Central memory CD8-positive, alpha-beta T cell (primary cell): ENCODE data around the gene PLD5.

Experiments
- ATAC-seq: fragments of 150-1000 bp; cut with Tn5 transposase; replicated peaks from 2 replicates; pipeline ENCODE4 v1.10.0; 2022; ENCODE audit warnings: mild to moderate bottlenecking, moderate FRiP score, moderate number of reproducible peaks; ENCODE audit not compliant: poor library complexity, severe bottlenecking; ENCODE audit errors: extremely low read depth
- DNase-seq, 2 donors: peaks; one replicate each; pipeline ENCODE4 v3.0.0; 2021; ENCODE audit warnings: low spot score in 2 of 2
- H3K27ac Mint-ChIP-seq: one replicate; pipeline ENCODE4 v1.8.0; 2022; ENCODE audit warnings: low read depth, mild to moderate bottlenecking, moderate library complexity, mixed read lengths
- H3K27me3 Mint-ChIP-seq: one replicate; pipeline ENCODE4 v1.8.0; 2022; ENCODE audit warnings: mixed read lengths
- H3K36me3 Mint-ChIP-seq: one replicate; pipeline ENCODE4 v1.8.0; 2022; ENCODE audit warnings: mild to moderate bottlenecking, moderate library complexity, mixed read lengths; ENCODE audit not compliant: insufficient read depth
- H3K4me1 Mint-ChIP-seq: one replicate; pipeline ENCODE4 v1.8.0; 2022; ENCODE audit warnings: mixed read lengths
- H3K4me3 Mint-ChIP-seq: one replicate; pipeline ENCODE4 v1.8.0; 2022; ENCODE audit warnings: mild to moderate bottlenecking, moderate library complexity, mixed read lengths
- H3K9me3 Mint-ChIP-seq: one replicate; pipeline ENCODE4 v1.8.0; 2022; ENCODE audit warnings: mixed read lengths

Gene PLD5

DNA sequence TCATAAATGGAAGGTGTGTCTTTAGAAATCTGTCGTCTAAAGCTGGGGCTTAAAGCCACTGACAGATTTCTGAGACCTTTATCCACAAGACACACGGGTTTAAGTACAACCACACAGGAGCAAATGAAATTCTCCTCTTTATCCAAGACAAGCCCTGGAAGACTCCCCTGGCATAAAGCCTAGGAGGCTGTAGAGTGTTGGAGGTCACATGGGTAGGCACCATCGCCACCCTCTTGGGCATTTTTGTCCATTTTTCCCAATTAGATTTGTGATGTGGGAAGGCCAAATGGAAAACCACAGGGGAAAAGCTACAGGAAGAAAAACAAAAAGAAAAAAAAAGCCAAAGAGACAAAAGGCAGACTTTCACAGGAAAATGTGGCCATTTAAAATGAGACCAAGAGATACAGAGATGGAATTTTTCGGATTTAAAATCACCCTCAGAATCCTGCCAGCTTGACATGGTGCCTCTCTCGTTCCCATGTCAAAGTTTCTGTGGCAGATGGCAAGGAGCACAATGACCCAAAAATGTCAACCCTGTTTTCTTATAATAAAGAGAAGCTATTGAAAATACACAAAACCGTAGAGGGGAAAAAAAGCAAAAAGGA lies 91.9 kb downstream of the PLD5 start:
- peaks cover 2% of the 10 kb centered on the region for H3K36me3 Mint-ChIP-seq

DNA sequence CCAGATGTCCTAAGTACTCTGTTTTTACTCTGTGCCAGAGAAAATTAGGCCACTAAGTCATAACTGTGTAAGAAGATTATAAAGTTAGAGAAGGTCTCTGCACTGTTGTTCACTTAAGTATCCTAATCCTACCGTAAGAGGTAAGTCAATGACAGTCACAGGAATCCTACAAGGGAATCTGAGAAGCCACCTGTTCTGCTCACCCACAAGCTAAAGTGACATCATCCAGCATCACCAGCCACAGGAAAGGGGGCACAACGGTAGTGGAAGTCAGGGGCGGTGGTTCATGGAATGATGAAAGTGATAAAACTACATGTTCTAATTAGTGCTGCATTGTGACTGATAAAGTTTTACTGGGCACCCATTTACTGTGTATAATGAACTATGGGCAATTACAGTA lies 92.7 kb downstream of the PLD5 start:
- no peak for ATAC-seq
- H3K27ac Mint-ChIP-seq = no peak overlapping the region
- no peak for DNase-seq
- H3K27me3 Mint-ChIP-seq = peaks cover 25% of the 10 kb centered on the region
- no peaks in the 10 kb centered on the region for H3K4me1 Mint-ChIP-seq
- no peak overlapping the region for H3K4me3 Mint-ChIP-seq
- peaks cover 2% of the 10 kb centered on the region for H3K36me3 Mint-ChIP-seq
- peaks cover 13% of the 10 kb centered on the region for H3K9me3 Mint-ChIP-seq

More for the DNA sequence above, 91.9 kb downstream of the PLD5 start:
- peaks cover 25% of the 10 kb centered on the region for H3K27me3 Mint-ChIP-seq
- H3K4me3 Mint-ChIP-seq = no peak overlapping the region
- DNase-seq (no peak), ATAC-seq (no peak)
- no peak overlapping the region for H3K27ac Mint-ChIP-seq
- peaks cover 13% of the 10 kb centered on the region for H3K9me3 Mint-ChIP-seq
- no peaks in the 10 kb centered on the region for H3K4me1 Mint-ChIP-seq

DNA sequence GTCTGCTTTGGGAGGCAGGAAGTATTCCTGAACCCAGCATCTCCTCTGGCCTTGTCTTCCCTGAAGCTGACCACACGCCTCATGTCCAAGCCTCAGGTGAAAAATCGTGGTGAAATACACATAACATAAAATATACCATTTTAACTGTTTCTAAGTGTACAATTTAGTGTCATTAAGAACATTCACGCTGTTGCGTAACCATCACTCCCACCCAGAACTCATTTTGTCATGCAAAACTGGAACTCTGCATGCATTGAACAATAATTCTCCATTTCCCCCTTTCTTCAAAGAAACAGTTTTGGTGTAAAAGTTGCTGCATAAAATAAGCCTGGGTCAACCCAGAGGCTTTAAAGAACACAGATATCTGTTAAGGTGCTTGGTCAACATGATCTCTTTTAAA lies 93.5 kb downstream of the PLD5 start:
- Mint-ChIP-seq H3K4me3 (no peak overlapping the region), H3K27me3 (peaks cover 25% of the 10 kb centered on the region), H3K36me3 (peaks cover 2% of the 10 kb centered on the region), H3K27ac (no peak overlapping the region), H3K9me3 (peaks cover 13% of the 10 kb centered on the region), H3K4me1 (no peaks in the 10 kb centered on the region)
- no peak for DNase-seq
- no peak for ATAC-seq

DNA sequence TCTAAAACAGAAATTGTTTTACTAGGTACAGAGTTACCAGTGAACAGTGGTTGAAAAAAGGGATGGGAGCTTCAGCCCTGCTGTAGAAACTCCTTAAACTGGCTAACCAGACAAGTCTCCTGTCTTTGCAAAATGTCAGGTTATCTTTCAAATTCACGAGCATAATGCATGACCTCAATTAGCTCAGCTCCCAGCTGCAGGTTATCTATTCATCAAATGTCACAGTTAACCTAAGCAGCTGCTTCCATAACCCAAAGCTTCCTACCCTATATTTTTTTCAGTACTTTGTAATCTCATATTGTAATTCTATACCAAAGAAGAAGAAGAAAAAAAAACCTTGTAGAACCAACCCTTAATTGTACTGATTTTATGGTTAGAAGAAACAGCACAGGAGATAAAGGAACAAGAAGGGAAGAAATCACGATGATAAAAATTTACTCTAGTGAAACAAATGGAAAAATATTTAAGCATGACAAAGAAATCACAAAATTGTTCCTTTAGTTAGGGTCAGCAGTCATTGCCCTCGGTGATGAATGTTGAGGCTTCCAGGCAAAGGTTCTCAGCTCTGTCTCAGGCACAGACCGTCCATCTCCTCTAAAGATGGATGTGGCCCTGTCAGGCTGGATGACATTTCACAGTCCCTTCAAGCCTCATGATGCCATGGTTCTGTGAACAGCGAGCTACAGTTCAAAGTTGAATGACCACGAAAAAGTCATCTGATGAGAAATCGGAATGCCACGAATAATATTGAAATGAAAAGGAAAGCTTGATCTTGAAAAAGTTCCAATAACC lies 95.9 kb downstream of the PLD5 start:
- Mint-ChIP-seq H3K27ac (no peak overlapping the region), H3K4me1 (no peaks in the 10 kb centered on the region), H3K36me3 (no peaks in the 10 kb centered on the region), H3K9me3 (peaks cover 13% of the 10 kb centered on the region), H3K27me3 (peaks cover 16% of the 10 kb centered on the region), H3K4me3 (no peak overlapping the region)
- no peak for DNase-seq
- ATAC-seq = no peak

DNA sequence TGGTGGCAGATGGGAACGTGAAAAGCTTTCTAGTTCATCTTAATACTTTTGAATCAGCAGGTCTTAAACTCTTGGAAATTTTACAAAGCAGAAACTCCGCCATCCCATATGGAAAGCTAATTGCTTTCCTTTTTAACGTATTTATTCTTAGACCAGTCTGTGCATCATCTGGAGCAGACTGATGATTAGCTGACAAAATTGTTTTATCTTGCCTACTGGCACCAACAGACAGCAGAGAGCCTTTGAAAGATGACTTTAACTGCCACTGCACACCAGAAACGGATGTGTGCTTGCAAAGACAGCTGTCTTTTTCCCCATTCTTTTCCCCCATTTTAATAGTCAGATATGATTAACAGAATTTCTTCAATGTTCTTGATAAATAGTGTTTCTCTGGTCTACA lies 97.0 kb downstream of the PLD5 start:
- H3K27me3 Mint-ChIP-seq = peaks cover 10% of the 10 kb centered on the region
- no peak overlapping the region for H3K4me3 Mint-ChIP-seq
- peaks cover 13% of the 10 kb centered on the region for H3K9me3 Mint-ChIP-seq

DNA sequence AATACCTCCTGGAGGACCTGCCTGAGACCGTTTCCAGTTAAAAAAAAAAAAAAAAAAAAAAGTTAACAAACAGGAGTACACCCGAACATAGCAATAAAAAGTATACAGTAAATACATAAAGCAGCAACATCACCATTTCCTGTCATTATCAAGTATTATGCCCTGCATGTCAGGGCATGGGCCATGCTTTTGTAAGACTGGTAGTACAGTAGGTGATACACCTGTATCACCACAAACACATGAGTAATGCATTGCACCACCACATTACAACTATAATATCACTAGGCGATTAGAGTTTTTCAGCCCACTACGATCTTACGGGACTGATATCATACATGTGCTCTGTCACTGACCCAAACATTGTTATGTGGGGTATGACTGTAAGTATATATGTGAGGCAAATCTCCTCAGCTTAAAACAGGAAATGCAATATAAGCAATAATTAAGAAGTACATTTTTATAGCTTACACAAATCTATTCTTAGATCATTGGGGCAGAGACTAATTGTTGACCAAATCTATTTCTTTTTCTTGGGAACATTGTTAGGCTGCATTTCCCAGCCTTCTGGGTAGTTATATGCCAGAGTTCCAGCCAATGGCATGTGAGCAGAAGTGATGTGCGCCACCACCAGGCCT lies 98.1 kb downstream of the PLD5 start:
- Mint-ChIP-seq H3K27ac (no peak overlapping the region), H3K9me3 (peaks cover 10% of the 10 kb centered on the region), H3K36me3 (no peaks in the 10 kb centered on the region), H3K4me1 (no peaks in the 10 kb centered on the region), H3K27me3 (peaks cover 2% of the 10 kb centered on the region), H3K4me3 (no peak overlapping the region)
- ATAC-seq = no peak
- no peak for DNase-seq

More for the DNA sequence above, 97.0 kb downstream of the PLD5 start:
- Mint-ChIP-seq H3K36me3 (no peaks in the 10 kb centered on the region), H3K4me1 (no peaks in the 10 kb centered on the region), H3K27ac (no peak overlapping the region)
- ATAC-seq (no peak), DNase-seq (no peak)

DNA sequence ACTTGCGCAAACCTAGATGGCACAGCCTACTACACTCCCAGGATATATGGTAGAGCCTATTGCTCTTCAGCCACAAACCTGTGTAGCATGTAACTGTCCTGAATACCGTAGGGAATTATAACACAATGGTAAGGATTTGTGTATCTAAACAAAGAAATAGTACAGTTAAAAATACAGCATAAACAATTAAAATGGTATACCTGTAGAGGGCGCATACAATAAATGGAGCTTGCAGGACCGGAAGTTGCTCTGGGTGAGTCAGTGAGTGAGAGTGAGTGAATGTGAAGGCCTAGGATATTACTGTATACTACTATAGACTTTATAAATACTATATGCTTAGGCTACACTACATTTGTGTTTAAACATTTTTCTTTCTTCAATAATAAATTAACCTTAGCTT lies 99.3 kb downstream of the PLD5 start:
- Mint-ChIP-seq H3K36me3 (no peaks in the 10 kb centered on the region), H3K9me3 (no peaks in the 10 kb centered on the region), H3K27ac (no peak overlapping the region), H3K27me3 (no peaks in the 10 kb centered on the region), H3K4me1 (no peaks in the 10 kb centered on the region), H3K4me3 (no peak overlapping the region)
- no peak for ATAC-seq
- DNase-seq = no peak

DNA sequence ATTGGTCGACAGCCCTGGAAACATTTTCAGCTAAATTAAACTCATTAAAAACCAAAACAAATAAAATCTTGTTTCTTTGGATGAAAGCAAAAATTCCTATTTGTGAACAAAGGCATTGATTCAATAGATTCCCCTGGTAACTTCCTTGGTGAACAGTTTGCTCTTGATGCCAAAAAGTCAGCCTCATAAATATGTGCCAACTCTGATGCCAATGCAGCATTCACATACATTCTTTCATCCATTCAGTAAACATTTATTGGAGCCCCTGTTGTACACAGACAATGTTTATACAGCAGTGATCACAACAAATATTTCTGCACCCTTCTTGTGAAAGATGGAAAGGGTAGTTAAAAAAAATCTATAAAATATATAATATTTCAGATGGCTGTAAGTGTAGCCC lies 107.8 kb downstream of the PLD5 start:
- ATAC-seq (no peak), DNase-seq (no peak)
- Mint-ChIP-seq H3K27me3 (no peaks in the 10 kb centered on the region), H3K27ac (no peak overlapping the region), H3K4me1 (no peaks in the 10 kb centered on the region), H3K4me3 (no peak overlapping the region), H3K9me3 (no peaks in the 10 kb centered on the region), H3K36me3 (no peaks in the 10 kb centered on the region)

DNA sequence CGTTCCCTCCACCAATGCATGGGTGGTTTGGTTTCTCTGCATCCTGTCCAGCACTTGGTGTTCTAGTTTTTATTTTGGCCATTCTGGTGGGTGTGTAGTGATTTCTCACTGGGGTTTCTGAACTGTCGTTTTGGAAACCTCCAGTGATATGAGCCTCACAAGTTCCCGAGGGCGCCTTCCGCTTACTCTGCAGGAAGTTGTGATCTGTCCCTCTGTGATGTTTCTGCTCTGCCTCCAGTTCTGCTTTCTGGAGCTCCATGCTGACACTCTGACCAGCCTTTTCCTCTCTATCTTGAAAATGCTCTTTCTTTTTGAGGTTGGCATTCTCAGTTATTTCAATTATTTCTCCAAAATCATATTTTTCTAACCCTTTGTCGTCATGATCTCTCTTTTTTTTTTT lies 111.6 kb downstream of the PLD5 start:
- H3K36me3 Mint-ChIP-seq = no peaks in the 10 kb centered on the region
- H3K4me1 Mint-ChIP-seq = no peaks in the 10 kb centered on the region
- peaks cover 6% of the 10 kb centered on the region for H3K9me3 Mint-ChIP-seq
- no peak overlapping the region for H3K27ac Mint-ChIP-seq
- DNase-seq = no peak
- ATAC-seq = no peak
- no peaks in the 10 kb centered on the region for H3K27me3 Mint-ChIP-seq
- H3K4me3 Mint-ChIP-seq = no peak overlapping the region

DNA sequence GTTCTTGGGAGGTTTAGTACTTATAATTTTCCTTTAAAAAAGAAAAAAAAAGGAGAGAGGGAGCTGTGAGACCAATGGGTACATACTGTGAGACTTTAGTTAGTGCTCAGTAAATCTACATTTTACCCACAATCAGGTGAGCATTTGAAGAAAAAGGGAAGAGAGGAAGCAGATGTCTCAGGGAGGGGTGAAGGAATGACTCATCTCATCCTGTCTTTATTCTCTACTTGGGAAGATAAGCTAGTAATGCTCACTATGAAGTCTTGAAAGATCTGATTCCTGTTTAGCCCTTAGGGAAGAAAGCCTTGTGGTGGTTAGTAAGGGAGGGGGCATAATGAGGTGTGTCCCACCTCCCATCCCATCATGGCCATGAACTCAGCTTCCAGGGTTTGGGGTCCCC lies 112.6 kb downstream of the PLD5 start:
- Mint-ChIP-seq H3K9me3 (peaks cover 6% of the 10 kb centered on the region), H3K36me3 (no peaks in the 10 kb centered on the region), H3K4me3 (no peak overlapping the region), H3K4me1 (no peaks in the 10 kb centered on the region), H3K27ac (no peak overlapping the region), H3K27me3 (no peaks in the 10 kb centered on the region)
- ATAC-seq (no peak), DNase-seq (no peak)

DNA sequence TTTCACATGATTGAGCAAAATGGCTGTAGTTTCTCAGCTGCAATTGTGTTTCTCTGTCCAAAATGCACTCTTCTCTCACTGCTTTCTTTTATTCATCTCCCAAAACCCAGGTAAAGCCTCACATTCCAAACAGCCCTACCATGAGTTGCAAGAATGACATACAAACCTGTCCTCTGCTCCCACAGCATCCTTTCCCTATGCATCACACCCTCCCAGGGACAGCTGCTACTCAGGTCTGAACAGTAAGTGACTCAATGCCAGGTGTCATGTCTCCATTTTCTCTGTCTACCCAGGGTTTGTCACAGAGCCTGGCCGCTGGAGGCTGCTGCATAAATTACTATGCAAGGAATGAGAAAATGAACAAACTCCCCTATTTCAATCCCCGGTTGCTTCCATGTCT lies 118.5 kb downstream of the PLD5 start:
- no peak for ATAC-seq
- DNase-seq = no peak
- H3K9me3 Mint-ChIP-seq = peaks cover 6% of the 10 kb centered on the region
- peaks cover 10% of the 10 kb centered on the region for H3K27me3 Mint-ChIP-seq
- no peaks in the 10 kb centered on the region for H3K36me3 Mint-ChIP-seq
- H3K4me3 Mint-ChIP-seq = no peak overlapping the region
- no peak overlapping the region for H3K27ac Mint-ChIP-seq
- no peaks in the 10 kb centered on the region for H3K4me1 Mint-ChIP-seq

DNA sequence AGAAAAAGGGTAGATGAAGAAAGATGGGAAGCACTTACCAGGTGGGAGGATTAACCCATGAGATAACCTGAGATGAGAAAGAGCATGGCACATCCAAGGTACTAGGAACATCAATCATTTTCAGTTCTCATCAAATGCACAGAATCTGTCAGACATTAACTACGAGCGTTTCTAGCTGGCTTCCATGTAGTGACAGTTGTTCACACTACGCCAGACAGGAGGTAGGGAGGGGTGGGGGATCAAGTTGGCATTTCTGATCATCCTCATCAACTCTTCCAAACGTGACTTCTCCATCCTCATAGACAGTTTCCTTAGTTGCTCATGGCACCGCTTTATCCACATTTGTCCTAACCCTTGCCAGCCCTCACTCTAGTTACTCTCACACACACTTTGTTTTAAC lies 120.2 kb downstream of the PLD5 start:
- Mint-ChIP-seq H3K27me3 (peaks cover 10% of the 10 kb centered on the region), H3K9me3 (peaks cover 2% of the 10 kb centered on the region), H3K27ac (no peak overlapping the region), H3K4me3 (no peak overlapping the region), H3K4me1 (no peaks in the 10 kb centered on the region), H3K36me3 (no peaks in the 10 kb centered on the region)
- no peak for ATAC-seq
- no peak for DNase-seq

DNA sequence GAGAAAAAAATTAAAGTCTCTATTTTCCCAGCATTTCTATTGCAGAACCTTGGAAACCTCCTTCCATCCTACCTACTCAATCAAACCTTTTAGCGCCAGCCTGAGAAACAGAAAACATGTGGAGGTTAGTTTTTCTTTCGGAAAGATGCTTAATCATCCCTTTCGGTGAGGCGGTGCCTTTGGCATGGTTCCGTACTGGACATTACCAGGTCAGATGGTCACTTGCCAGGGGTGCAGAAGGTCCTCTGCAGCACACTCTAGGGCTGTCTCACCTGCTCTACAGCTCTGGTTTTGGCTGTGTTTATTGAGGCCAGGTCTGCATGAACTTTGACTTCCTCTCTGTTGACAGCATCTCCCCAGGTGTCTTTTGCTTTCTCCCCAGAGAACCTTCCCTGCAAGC lies 121.5 kb downstream of the PLD5 start:
- no peak for ATAC-seq
- DNase-seq = no peak
- Mint-ChIP-seq H3K4me1 (no peaks in the 10 kb centered on the region), H3K9me3 (no peaks in the 10 kb centered on the region), H3K4me3 (no peak overlapping the region), H3K36me3 (no peaks in the 10 kb centered on the region), H3K27me3 (peaks cover 10% of the 10 kb centered on the region), H3K27ac (no peak overlapping the region)
